GM19463 (cell line): ENCODE measurements around the gene TULP4.

Experiments
- ATAC-seq: cut with Tn5 transposase; IDR thresholded peaks from one replicate; pipeline ENCODE4 v1.9.1; 2021; ENCODE audit warnings: mild to moderate bottlenecking, moderate library complexity; ENCODE audit not compliant: unreplicated experiment

The TULP4 gene

DNA sequence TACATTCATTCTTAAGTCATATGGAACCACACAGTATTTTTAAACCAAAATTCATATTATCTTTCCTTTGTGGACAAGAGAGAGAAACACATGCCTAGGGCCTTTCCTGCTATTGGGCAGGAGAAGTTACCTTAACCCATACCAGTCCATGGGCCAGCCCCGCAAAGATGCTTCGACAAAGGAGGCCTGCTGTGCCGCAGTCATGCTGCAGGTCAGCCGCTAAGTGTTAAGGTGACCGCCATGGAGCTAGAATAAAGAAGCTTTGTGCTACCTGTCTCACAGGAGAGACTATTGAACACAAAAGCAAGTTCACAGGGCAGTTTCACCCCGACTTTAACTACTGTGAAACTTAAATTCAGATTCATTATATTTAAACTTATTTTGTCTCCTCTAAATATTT is 185.4 kb downstream of the TULP4 start:
- no peak for ATAC-seq

DNA sequence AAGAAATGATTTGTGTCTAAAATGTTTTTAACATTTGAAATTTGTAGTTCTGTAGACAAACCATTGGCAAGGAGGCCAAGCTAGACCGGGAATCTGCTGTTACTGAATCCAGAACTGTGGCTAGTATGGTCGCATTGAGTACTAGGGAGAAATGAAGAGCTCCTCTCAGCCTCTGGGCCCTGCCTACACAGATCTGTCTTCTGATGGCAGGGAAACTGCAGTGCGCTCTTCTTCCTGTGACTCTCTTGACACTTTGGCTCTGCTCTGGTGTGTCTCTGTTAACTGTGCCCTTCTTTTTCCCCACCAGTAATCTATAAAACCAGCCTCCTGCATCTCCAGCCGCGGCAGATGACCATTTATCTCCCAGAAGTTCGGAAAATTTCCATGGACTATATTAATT is 186.1 kb downstream of the TULP4 start:
- ATAC-seq, result no peak

DNA sequence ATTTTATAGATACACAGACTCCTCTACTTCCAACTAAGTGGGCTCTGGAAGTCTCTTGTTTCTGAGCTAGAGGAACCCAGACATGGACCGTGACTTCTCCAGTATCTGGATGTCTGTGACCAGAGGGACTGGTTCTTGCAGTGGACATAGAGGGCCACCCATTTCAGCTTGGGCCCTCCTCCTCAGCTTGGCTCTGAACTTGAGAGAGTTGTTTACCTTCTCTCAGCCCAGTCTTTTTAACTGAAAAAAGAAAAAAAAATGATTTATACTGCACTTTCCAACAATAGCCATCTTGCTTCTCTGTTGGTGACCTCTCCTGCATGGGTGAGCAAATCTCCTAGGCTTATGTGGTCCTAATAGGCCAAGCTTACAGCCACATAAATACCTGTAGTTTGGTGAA is 187.3 kb downstream of the TULP4 start:
- ATAC-seq, result no peak

DNA sequence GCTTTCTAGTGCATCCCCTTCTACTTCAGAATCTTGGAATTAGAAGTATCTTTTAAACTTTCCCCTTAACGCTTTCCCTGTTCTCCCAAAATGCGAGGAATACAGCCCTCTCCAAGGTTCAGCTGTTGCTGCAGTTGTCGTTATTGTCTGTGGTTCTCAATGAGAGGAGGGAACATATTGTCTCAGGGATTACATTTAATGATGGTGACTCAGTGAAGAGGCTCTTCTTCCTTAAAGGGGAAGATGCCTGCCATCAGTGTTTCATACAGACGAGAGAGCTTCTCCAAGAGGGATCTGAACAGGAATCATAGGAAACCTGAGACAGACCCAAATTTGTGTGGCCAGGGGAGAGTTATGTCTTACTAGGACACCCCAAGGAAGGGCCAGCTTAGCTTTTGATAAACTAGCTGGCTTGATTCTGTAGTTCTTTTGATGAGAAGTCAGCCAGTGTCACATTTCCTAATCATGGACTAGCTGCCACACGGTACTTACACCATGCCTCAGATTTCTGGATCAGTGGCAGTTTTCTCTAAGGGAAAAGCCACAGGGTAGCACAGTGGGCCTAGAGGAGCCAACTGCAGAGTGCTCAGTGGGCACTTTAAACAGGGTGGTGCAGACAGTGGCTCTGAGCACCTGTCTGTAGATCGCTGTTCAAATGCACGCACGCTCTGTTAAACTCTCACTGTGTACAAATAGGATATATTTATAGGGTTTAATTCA is 187.9 kb downstream of the TULP4 start:
- ATAC-seq, result no peak

DNA sequence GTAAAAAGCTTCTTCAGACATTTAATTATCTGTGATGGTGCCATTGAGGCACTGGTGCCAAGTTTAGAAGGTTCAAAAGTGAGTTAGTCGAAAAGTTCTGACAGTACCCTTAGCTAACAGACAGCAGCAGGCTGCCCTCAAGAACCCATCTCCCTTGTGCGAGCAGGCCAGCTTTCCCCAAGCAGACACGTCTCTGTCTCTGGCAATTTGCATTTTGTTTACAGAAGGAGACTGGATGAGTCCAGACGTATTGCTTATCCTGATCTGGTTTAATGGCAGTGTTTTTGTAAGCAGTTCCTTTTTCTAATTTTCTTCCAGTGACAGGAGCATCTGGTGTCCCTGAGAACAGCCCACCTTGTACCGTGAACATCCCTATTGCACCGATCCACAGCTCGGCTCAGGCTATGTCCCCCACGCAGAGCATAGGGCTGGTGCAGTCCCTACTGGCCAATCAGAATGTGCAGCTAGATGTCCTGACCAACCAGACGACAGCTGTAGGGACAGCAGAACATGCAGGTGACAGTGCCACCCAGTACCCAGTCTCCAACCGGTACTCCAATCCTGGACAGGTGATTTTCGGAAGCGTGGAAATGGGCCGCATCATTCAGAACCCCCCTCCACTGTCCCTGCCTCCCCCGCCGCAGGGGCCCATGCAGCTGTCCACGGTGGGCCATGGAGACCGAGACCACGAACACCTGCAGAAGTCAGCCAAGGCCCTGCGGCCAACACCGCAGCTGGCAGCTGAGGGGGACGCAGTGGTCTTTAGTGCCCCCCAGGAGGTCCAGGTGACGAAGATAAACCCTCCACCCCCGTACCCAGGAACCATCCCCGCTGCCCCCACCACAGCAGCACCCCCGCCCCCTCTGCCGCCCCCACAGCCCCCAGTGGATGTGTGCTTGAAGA is 189.3 kb downstream of the TULP4 start:
- no peak for ATAC-seq

DNA sequence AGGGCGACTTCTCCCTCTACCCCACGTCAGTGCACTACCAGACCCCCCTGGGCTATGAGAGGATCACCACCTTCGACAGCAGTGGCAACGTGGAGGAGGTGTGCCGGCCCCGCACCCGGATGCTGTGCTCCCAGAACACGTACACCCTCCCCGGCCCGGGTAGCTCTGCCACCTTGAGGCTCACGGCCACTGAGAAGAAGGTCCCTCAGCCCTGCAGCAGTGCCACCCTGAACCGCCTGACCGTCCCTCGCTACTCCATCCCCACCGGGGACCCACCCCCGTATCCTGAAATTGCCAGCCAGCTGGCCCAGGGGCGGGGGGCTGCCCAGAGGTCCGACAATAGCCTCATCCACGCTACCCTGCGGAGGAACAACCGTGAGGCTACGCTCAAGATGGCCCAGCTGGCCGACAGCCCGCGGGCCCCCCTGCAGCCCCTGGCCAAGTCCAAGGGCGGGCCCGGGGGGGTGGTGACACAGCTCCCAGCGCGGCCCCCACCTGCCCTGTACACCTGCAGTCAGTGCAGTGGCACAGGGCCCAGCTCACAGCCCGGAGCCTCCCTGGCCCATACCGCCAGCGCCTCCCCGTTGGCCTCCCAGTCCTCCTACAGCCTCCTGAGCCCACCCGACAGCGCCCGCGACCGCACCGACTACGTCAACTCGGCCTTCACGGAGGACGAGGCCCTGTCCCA is 190.1 kb downstream of the TULP4 start:
- no peak for ATAC-seq

DNA sequence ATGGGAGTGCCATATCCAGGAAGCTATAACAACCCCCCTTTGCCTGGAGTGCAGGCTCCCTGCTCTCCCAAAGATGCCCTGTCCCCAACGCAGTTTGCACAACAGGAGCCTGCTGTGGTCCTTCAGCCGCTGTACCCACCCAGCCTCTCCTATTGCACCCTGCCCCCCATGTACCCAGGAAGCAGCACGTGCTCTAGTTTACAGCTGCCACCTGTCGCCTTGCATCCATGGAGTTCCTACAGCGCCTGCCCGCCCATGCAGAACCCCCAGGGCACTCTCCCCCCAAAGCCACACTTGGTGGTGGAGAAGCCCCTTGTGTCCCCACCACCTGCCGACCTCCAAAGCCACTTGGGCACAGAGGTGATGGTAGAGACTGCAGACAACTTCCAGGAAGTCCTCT is 191.0 kb downstream of the TULP4 start:
- ATAC-seq, result no peak

DNA sequence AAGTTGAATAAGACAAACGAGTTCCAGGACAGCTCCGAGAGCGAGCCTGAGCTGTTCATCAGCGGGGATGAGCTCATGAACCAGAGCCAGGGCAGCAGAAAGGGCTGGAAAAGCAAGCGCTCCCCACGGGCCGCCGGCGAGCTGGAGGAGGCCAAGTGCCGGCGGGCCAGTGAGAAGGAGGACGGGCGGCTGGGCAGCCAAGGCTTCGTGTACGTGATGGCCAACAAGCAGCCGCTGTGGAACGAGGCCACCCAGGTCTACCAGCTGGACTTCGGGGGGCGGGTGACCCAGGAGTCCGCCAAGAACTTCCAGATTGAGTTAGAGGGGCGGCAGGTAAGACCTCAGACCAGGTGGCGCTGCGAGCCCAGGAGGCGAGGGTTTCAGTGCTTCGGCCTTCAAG is 191.6 kb downstream of the TULP4 start:
- no peak for ATAC-seq

DNA sequence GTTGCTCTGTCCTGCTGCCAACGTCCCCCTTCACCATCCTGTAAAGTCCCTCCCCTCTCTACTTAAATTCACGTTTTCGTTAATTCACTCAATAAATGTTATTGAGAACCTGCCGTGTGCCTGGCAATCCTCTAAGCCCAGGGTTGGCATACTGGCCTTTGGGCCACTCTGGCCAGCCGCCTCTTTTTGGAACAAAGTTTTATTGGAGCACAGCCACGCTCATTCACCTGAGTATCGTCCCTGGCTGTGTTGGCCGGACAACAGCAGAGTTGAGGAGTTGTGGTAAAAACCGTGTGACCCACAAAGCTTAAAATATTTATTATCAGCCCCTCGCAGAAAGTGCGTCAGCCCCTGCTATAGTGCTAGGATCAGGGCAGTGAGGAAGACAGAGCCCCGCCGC is 192.9 kb downstream of the TULP4 start:
- no peak for ATAC-seq

DNA sequence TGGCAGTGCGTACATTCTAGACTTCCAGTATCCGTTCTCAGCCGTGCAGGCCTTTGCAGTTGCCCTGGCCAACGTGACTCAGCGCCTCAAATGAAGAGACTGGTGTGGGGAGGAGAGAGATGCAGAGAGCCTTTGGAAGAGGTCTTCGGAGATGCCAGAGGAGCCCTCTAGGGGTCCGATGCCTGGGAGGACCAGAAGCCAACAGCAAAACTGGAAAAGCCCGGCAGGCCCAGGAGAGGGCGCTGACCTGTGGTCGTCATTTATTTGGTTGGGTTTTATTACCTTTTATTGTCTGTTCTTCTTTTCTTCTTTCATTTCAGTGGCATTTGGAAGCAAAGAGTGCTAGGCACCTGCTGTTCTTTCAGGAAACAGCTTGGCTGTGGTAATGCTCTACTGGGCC is 194.3 kb downstream of the TULP4 start:
- ATAC-seq, result no peak

DNA sequence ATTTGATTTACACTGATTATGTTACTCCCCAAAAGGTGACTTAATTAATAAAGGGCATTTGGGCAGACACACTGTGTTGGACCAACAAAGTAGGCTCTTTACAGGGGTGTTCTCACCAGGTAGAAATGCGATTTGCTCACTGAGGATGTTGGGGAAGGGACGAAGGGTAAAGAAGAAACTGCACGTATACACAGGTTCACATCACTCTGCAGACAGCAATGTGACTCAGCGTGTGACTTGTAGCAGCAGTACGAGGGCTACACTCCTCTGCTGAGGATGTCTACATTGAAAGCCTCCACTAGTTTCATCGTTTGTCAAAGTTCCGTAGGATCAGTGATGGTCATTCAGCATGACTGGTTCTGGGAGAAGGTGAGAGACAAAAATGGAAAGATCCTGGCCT is 194.9 kb downstream of the TULP4 start:
- ATAC-seq, result no peak

DNA sequence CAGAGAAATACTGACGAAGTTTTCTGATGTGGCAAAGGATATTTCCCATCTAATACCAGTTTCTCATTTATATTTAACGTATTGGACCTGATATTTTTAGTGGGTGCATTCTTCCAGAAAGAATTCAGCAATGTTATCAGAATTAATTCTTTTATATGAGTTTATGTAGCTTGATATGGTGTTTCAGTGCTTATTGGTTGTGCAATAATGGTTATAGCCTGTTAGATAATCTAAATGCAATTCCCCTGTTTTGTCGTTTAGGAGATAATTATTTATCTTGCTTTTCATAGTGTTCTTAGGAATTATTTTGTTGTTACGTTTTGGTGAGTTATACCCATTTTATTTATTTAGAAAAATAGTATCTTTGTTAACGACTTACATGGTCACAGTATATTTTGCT is 196.2 kb downstream of the TULP4 start:
- no peak for ATAC-seq

DNA sequence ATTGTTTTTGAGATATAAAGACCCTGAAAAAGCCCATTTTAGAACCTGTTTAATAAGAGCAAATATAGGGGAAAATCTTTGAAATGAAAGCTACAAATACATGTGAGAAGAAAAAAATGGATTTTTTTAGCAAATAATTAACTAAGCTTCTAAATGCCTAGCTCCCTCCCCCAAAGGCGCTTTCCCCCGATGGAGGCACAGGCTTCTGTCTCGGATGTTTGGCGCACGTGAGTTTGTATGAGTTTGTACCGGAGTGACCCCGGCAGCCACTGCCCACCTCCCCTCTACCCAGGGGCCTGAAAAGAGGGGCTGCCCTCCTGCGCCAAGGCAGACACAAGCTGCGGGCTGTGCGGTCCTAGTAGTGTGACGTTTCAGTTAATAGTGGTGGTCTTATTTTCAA is 197.2 kb downstream of the TULP4 start:
- ATAC-seq, result no peak

DNA sequence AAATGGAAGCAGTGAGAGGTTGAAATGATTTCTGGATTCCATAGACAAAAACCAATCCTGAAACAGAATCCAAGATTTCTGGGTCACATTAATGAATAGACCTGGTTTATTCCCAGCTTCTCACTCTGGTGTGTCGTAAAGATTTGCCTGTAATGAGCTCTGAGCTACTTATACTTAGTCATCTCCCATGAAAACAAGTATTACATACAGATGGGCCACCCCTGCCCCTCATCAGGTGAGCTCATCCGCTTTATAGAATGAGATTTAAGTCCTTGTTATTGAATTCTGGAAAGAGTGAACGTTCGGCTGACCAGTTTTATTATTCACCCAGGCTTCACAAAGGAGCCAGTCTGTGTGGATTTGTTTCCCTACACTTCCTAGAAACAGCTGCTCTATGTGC is 200.5 kb downstream of the TULP4 start:
- ATAC-seq, result no peak

DNA sequence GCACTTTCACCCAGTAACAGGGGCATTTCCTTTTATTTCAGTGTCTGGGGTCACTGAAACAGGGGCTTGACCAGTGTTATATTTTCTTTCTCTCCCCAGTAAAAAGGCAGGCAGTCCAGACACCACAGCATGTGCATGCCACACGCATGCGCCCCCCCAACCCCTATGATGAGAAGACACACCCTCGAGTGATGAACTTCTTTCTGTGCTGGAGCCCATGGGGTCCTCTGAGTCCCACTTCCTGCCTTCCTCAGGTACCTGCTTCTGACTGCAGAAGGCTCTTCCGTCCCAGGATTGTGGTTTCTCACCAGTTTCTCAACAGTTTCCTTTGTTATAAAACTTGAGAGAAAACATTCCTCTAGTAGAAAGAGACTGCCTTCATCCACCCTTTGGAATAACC is 201.9 kb downstream of the TULP4 start:
- ATAC-seq, result no peak

DNA sequence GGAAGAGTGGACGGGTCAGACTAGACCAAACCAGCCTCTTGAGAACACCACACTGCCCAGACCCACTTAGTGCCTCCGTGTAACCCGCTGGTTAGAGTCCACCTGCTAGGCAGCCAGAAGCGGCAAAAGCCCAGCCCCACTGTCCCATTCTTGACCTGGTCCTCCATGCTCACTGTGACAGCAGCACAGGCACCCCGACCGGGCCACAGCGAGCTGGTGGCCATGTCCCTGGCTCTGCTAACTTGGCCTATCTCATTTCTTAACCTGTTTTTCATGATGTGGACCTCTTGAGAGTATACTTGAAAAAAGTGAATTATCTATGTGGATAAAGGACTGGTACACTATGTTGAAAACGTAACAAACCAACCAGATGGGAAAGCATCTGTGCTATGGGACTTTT is 202.7 kb downstream of the TULP4 start:
- ATAC-seq, result no peak

DNA sequence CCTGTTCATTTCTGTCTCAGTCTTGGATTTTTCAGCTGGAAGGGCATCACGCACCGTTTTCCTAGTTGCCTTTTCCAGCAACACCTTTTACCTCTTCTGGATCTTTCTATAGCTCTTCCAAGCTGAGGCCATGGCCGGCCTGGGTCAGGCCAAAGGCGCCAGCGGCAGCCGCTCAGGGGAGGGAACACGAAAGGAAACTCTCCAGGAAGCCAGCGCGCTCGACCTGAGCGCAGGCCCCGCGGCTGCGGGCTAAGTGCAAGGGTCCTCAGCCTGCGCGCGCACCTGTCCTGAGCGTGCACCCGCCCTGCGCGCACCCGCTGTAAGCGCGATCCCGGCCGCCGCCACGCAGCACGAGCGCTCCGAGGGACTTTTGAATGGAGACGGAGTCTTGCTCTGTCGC is 203.8 kb downstream of the TULP4 start:
- no peak for ATAC-seq

DNA sequence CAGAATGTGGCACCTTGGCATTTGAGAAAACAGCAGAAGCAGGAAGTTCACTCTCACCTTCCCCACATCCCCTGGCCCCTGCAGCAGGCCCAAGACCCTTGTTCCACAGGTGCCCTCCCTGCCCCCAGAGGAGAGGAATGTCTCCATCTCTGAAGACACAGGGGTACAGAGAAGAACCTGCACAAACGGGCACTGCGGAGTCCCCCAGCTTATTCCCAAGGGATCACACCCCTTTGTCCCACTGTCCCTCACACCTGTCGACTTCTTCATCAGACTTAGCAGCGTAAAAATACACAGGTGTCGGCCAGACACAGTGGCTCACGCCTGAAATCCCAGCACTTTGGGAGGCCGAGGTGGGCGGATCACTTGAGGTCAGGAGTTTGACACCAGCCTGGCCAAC is 204.8 kb downstream of the TULP4 start:
- no peak for ATAC-seq

DNA sequence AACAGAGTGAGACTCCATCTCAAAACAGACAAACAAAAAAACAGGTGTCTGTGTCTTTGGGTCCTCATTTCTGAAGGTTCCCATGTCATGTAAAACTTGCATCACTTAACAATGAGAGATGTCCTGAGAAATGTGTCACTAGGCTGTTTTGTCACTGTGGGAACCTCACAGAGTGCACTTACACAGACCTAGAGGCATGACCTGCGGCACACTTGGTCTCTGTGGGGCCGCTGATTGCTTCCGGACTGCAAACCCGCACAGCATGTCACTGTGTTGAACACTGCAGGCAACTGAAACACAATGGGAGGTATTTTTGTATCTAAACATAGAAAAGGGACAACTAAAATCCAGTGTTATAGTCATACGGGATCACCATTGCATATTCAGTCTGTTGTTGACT is 205.3 kb downstream of the TULP4 start:
- peak; percentile 72 for ATAC-seq

DNA sequence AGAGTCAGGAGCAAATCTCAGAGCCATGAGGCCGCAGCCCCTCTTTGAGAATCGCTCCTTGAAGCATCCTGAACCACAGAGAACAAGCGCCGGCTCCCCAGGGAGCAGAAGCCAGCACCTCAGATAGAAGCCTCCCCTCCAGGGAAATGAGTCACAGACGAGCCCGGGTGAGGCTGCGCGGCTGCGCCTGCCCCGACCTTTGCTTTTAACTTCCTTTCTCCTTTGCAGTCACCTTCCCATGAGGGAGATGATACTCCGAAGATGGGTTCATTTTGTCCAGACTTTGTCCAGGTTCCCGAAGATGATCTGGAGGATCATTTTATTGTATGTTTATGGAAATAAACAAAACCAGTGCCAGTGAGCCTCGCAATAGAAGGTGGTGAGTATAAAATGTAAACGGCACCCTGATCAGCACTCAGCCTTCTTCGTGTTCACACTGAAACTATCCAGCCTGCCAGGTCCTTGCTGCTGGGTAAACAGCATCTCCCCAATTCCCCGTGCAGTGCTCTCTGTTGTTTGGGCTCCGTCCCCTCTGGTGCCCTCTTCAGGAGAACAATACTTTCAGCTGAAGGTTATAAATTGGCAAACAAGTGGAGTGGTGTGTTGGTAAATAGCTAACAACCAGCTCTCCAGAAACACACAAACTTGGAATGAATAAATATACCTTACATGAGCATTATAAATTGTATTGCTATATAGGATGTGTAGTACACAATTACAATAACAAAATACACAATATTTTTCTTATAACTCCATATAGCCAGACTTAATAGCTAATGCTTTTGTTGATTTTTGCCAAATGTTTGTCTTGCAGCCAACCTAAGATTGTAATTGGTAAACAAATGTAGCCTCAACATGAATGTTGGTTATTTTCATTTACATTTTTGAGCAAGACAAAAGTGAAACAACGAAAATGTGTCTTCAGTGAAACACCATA is 206.2 kb downstream of the TULP4 start:
- ATAC-seq, result peak; percentile 76

DNA sequence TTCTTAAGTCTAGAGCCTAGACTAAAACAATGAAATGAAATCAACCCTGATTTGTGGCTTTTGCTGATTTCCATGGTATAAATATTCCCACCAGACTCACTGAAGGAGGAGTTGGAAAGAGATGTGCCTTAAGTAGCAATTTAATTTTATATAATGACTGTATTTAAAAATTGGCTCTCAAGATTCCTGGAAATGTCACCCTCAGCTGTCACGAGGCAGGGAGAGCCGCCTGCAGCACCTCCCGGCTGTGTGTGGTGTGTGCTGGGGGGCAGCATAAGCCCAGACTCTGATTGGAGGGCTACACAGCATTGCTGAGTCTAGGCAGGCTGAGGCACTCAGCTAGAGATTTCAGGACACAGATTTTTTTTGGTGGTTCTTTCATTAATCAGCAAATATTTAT is 207.0 kb downstream of the TULP4 start:
- no peak for ATAC-seq
